ENCODE measurements around the gene WNK2. TPM values are rescaled to one million over a fixed set of nuclear protein-coding genes. Genes with fewer than 3 reads are reported as not detected.

The WNK2 gene
- total and polyA plus RNA-seq, 12 donors = 1.1 to 17.6 (median 8.4) TPM

- Histone ChIP-seq H3K27ac (no peak overlapping the region), H3K9me3 (replicated peaks in 1 of 3) (no peaks in the 10 kb centered on the region), H3K27me3 (no peaks in the 10 kb centered on the region), H3K4me3 (no peak overlapping the region), H3K36me3 (replicated peaks in 1 of 2) (no peaks in the 10 kb centered on the region), H3K4me1 (replicated peaks in 1 of 2) (no peaks in the 10 kb centered on the region)
- WGBS, 4 donors = 74 to 84% (median 82%) methylated on average over 16 to 21 of the region's 21 CpGs
- TF ChIP-seq POLR2A (IDR thresholded peaks at IDR 0.05) = no peak
- TF ChIP-seq, protein P1, sequence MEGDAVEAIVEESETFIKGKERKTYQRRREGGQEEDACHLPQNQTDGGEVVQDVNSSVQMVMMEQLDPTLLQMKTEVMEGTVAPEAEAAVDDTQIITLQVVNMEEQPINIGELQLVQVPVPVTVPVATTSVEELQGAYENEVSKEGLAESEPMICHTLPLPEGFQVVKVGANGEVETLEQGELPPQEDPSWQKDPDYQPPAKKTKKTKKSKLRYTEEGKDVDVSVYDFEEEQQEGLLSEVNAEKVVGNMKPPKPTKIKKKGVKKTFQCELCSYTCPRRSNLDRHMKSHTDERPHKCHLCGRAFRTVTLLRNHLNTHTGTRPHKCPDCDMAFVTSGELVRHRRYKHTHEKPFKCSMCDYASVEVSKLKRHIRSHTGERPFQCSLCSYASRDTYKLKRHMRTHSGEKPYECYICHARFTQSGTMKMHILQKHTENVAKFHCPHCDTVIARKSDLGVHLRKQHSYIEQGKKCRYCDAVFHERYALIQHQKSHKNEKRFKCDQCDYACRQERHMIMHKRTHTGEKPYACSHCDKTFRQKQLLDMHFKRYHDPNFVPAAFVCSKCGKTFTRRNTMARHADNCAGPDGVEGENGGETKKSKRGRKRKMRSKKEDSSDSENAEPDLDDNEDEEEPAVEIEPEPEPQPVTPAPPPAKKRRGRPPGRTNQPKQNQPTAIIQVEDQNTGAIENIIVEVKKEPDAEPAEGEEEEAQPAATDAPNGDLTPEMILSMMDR (IDR thresholded peaks at IDR 0.05) = no peak
- intact Hi-C loops (cut with DNase I) = no loop called here
- DNase-seq = no peak
Observed at GRCh38 chr9:93290495-93291434, 106.8 kb downstream of the WNK2 start.

DNA sequence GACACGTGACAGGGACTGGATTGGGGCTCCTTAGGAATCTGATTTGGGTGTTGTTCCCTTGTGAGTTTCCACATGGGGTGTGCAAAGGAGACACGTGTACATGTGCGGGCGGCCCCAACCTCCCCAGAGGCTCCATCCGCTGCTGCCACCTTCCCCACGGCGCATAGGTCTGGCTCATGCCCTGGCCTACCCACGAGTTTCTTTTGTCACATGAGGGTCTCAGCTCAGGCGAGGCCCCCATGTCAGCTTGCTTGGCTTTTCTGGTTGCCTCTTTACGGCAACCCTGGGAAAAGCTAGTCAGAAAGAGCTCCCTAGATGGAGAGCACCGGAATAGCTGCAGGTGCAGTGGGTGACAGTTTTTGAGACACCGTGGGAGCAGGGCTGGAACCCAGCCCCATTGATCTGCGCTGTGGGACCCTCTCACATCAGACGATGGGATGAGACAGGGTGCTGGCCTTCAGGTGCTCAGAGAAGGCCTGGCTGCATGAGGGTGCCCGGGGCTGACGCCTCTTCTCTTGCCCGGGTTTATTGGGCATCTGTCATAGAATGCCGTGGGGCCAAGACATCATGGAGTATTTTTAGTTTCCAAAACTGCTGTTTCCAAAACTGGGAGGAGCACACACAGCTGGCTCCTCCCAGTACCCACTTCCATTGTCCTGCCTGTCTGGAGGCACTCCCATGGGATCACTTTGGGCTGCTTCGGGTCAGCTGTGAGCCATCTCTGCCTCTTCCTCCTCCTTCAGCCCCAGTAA, 107.8 kb downstream of the WNK2 start:
- WGBS, 4 donors = 79 to 82% (median 81%) methylated on average over 12 to 19 of the region's 19 CpGs

DNA sequence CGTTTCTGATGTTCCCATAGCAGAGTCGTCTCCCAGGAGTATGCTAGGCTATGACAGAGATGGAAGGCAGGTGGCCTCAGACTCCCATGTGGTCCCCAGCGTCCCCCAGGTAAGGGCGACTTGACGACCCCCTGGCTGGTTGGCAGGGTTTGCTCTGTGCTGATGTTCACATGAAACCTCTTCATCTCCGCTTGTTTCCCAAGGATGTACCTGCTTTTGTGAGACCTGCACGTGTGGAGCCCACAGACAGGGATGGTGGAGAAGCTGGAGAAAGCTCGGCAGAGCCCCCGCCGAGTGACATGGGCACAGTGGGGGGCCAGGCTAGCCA, 108.3 kb downstream of the WNK2 start:
- Histone ChIP-seq H3K27me3 (no peaks in the 10 kb centered on the region), H3K36me3 (replicated peaks in 1 of 2) (no peaks in the 10 kb centered on the region), H3K4me3 (no peak overlapping the region), H3K27ac (no peak overlapping the region), H3K4me1 (replicated peaks in 1 of 2) (no peaks in the 10 kb centered on the region), H3K9me3 (replicated peaks in 1 of 3) (no peaks in the 10 kb centered on the region)
- DNase-seq = no peak
- intact Hi-C loops (cut with DNase I) = no loop called here
- TF ChIP-seq, protein P1 (IDR thresholded peaks at IDR 0.05) = no peak
- no peak for TF ChIP-seq POLR2A (IDR thresholded peaks at IDR 0.05)
- 76 to 90% (median 81%) methylated on average over 9 to 10 of the region's 10 CpGs for WGBS, 4 donors

More for the DNA sequence above, 107.8 kb downstream of the WNK2 start:
- Histone ChIP-seq H3K27me3 (no peaks in the 10 kb centered on the region), H3K4me1 (replicated peaks in 1 of 2) (no peaks in the 10 kb centered on the region), H3K27ac (no peak overlapping the region), H3K9me3 (replicated peaks in 1 of 3) (no peaks in the 10 kb centered on the region), H3K4me3 (no peak overlapping the region), H3K36me3 (replicated peaks in 1 of 2) (no peaks in the 10 kb centered on the region)
- intact Hi-C loops (cut with DNase I) = no loop called here
- no peak for TF ChIP-seq POLR2A (IDR thresholded peaks at IDR 0.05)
- TF ChIP-seq, protein P1 (IDR thresholded peaks at IDR 0.05) = no peak
- DNase-seq = no peak

GRCh38 chr9:93292664-93293328, 108.9 kb downstream of the WNK2 start:
- no peak overlapping the region for H3K4me3 ChIP-seq
- no peaks in the 10 kb centered on the region for H3K4me1 ChIP-seq (replicated peaks in 1 of 2)
- 90 to 95% (median 94%) methylated on average over 19 to 43 of the region's 43 CpGs for WGBS, 4 donors
- no peaks in the 10 kb centered on the region for H3K27me3 ChIP-seq
- intact Hi-C loops (cut with DNase I) = no loop called here
- H3K27ac ChIP-seq = no peak overlapping the region
- no peaks in the 10 kb centered on the region for H3K9me3 ChIP-seq (replicated peaks in 1 of 3)
- no peak for DNase-seq
- no peaks in the 10 kb centered on the region for H3K36me3 ChIP-seq (replicated peaks in 1 of 2)
- no peak for TF ChIP-seq POLR2A (IDR thresholded peaks at IDR 0.05)
- TF ChIP-seq, protein P1 (IDR thresholded peaks at IDR 0.05) = no peak

Data from adrenal gland (tissue), 12 donors.